AG10803 (cell line): ENCODE data around the gene MYO10.
"Not testable (repeated sequence)": the region's sequence is repeated elsewhere in the genome, so short reads cannot be mapped to it uniquely, and the experiment has no call there.

Experiments used
- DNase-seq: peaks from one replicate; pipeline ENCODE4 v3.0.0; 2010; ENCODE audit warnings: low read depth
- H3K4me3 ChIP-seq: 2 replicates; pipeline ENCODE4 v1.5.1; 2011; ENCODE audit warnings: mild to moderate bottlenecking, low read length, control low read depth
- TF ChIP-seq, protein P1 (sequence below): conservative IDR thresholded peaks from 2 replicates; pipeline ENCODE4 v1.5.1; 2011; ENCODE audit warnings: mild to moderate bottlenecking, low read length, control low read depth, inconsistent platforms

Gene MYO10

DNA sequence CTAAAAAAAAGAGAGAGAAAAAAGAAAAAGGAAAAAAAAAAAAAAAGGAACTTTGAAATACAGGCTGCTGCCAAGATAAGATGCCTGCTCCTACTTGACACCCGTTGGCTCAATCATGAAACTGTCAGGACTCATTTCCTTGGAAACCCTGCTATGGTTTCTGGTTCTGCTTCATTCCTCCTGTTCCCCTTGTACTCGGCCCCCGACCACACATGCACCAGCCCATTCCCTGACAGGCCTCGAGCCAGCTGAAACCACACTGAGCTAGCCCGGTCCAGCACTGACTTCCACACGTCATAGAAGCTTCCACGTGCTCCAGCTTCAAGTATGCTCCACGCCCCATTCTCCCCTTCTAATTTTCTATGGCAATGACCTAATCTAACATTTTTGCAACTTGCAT is 93.2 kb downstream of the MYO10 start:
- TF ChIP-seq, protein P1, sequence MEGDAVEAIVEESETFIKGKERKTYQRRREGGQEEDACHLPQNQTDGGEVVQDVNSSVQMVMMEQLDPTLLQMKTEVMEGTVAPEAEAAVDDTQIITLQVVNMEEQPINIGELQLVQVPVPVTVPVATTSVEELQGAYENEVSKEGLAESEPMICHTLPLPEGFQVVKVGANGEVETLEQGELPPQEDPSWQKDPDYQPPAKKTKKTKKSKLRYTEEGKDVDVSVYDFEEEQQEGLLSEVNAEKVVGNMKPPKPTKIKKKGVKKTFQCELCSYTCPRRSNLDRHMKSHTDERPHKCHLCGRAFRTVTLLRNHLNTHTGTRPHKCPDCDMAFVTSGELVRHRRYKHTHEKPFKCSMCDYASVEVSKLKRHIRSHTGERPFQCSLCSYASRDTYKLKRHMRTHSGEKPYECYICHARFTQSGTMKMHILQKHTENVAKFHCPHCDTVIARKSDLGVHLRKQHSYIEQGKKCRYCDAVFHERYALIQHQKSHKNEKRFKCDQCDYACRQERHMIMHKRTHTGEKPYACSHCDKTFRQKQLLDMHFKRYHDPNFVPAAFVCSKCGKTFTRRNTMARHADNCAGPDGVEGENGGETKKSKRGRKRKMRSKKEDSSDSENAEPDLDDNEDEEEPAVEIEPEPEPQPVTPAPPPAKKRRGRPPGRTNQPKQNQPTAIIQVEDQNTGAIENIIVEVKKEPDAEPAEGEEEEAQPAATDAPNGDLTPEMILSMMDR, result no peak
- H3K4me3 ChIP-seq, result no peak overlapping the region
- DNase-seq, result peak; percentile 37

GRCh38 chr5:16841416-16841815 is 94.7 kb downstream of the MYO10 start:
- no peak overlapping the region for H3K4me3 ChIP-seq
- TF ChIP-seq, protein P1, result no peak
- DNase-seq, result no peak

- no peak overlapping the region for H3K4me3 ChIP-seq
- DNase-seq, result no peak
- TF ChIP-seq, protein P1, result no peak
These were observed 98.8 kb downstream of the MYO10 start for GRCh38 chr5:16837305-16837704.

- no peak overlapping the region for H3K4me3 ChIP-seq
- TF ChIP-seq, protein P1, result no peak
- DNase-seq, result no peak
These were observed 102.1 kb downstream of the MYO10 start for GRCh38 chr5:16834029-16834428.

DNA sequence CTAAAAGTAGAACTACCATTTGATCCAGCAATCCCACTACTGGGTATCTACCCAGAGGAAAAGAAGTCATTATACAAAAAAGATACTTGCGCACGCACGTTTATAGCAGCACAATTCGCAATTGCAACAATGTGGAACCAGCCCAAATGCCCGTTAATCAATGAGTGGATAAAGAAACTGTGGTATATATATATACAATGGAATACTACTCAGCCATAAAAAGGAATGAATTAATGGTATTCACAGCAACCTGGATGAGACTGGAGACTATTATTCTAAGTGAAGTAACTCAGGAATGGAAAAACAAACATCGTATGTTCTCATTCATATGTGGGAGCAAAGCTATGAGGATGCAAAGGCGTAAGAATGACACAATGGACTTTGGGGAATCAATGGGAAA is 104.8 kb downstream of the MYO10 start:
- not testable (repeated sequence) for DNase-seq, H3K4me3 ChIP-seq

- no peak for DNase-seq
- no peak overlapping the region for H3K4me3 ChIP-seq
- TF ChIP-seq, protein P1, result no peak
These were observed 108.3 kb downstream of the MYO10 start for GRCh38 chr5:16827755-16828154.

DNA sequence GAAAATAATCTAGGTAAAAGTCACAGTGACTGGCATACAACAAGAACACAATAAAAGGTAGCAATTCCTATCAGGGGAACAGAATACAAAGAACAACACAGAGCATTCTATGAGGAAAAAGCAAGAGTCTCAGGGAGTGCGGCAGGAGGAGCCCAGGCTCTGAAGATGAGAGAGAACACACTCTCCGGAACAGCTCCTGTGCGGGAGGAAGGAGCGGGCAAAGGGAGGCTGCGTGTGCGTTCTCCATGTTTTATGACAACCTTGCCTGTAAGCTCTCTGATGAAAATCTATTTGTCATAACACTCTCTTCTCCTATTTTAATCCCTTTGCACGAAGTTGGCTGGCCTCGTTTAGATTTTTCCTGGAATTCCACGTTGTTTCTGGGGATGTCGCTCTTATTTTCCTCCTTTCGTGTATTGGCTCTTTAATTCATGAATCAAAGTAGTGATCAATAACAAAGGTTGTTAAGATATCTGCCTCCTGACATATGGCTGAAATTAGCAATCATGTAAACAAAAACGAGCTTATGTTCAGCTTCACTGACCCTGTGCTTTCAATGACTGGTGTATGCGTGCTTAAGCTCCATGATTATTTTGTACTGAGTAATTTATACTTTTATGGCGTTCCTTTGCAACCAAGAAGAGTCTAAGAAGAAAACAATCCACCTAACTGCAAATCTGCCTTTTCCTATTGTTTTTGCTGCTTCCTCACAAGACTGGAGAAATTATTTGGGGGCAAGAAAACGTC is 109.5 kb downstream of the MYO10 start:
- H3K4me3 ChIP-seq, result peak overlapping the region; percentile 35
- DNase-seq, result peak; percentile 37
- TF ChIP-seq, protein P1, result no peak; the same call in 1 of the 2 replicates
